Effector CD8-positive, alpha-beta T cell (primary cell): Measurements from ENCODE around the gene PDZD2.
"Not testable (repeated sequence)": the region's sequence is repeated elsewhere in the genome, so short reads cannot be mapped to it uniquely, and the experiment has no call there.

Experiments
- DNase-seq: peaks from one replicate; lab custom pipeline; 2025; lab: John Stamatoyannopoulos, UW

PDZD2 gene

GRCh38 chr5:31770132-31770720 lies 131.3 kb downstream of the PDZD2 start:
- no peak for DNase-seq

GRCh38 chr5:31770998-31771397 lies 132.1 kb downstream of the PDZD2 start:
- no peak for DNase-seq

- no peak for DNase-seq
These were observed 132.6 kb downstream of the PDZD2 start for GRCh38 chr5:31771500-31771899.

DNA sequence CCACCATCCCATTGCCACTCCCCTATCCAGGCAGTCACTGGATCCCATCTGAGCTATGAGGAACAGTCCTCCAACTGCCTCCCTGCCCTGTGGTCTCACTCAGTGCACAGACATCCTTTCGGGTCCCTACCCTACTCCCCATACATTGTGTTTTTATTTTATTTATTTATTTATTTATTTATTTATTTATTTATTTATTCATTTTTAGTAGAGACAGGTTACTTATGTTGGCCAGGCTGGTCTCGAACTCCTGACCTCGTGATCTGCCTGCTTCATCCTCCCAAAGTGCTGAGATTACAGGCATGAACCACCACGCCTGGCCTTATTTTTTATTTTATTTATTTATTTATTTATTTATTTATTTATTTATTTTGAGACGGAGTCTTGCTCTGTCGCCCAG lies 137.4 kb downstream of the PDZD2 start:
- DNase-seq: not testable (repeated sequence)

DNA sequence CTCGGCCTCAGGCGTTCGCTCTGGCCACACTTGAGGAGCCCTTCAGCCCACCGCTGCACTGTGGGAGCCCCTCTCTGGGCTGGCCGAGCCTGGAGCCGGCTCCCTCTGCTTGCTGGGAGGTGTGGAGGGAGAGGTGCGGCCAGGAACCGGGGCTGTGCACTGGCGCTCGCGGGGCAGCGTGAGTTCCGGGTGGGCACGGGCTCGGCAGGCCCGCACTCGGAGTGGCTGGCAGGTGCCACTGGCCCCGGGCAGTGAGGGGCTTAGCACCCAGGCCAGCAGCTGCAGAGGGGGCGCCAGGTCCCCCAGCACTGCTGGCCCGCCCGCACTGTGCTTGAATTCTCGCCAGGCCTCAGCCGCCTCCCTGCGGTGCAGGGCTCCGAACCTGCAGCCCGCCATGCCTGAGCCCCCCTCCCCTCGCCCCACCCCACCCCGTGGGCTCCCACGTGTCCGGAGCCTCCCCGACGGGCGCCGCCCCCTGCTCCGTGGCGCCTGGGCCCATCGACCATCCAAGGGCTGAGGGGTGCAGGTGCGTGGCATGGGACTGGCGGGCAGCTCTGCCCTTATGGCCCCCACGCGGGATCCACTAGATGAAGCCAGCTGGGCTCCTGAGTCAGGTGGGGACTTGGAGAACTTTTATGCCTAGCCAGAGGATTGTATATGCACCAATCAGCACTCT lies 138.2 kb downstream of the PDZD2 start:
- no peak for DNase-seq

GRCh38 chr5:31781772-31782171 lies 142.8 kb downstream of the PDZD2 start:
- no peak for DNase-seq

- DNase-seq: no peak
These were observed 144.2 kb downstream of the PDZD2 start for GRCh38 chr5:31783086-31783645.

- DNase-seq: no peak
These were observed 144.8 kb downstream of the PDZD2 start for GRCh38 chr5:31783731-31784130.

DNA sequence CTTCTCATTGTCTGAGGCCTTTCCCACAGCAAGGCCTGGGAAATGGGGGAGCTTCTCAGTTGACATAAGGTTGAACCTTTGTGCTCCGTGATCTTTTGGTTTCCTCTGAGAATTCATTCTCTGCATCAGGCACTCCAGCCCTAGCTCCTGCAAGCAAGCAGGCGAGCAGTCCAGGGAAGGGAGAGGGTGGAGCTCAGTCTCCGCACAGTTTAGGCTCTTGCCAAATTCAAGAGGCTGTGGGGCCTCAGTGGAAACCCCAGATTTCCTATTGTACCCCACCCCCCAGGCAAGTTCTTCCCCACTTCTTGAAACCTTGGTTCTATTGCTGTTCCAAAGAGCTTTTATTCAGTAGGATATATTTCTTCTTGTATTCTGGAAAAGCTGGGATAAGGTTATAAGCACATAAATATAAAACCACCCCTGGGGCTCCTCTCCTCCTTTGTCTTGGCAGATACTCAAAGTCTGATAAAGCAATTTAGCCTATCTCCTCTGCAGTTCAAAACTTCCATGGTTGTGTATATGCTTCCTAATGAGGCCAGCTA lies 147.2 kb downstream of the PDZD2 start:
- no peak for DNase-seq

GRCh38 chr5:31794009-31794408 lies 155.1 kb downstream of the PDZD2 start:
- no peak for DNase-seq

DNA sequence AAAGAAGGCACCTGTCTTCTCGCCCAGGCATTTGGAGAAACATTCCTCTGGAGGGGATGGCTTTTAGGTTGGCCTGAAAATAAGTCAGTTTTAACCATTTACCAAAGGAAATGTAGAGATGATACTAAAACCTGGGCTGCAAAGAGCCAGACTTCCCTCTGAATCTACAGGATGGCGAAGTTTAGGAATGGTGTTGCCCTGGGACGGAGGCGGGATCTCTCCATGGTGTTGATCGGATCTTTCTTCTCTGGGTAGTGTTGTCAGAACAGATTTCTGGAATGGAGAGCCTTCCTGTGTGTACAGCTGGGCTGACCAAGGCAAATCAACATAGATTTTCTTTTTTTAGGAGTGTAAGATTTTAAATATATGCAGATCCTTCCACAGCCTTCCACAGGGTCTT lies 159.2 kb downstream of the PDZD2 start:
- no peak for DNase-seq

DNA sequence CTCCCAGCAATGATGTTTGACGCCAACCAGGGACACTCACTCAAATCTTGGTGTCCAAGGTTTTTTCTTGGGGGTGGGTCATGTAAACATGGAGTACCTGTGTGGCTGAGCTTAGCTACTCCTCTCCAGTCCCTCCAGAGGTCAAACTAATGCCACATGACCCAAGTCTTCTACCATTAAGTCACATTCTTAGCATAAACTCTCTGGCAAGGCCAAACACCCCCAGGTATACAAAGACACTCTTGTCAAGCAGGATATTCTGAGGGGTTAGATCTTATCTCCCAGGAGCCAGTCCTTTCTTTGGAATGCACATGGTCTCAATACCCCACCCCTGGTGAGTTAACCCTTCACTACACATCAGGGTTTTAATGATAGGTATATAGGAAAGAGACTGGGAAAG lies 161.4 kb downstream of the PDZD2 start:
- no peak for DNase-seq

DNA sequence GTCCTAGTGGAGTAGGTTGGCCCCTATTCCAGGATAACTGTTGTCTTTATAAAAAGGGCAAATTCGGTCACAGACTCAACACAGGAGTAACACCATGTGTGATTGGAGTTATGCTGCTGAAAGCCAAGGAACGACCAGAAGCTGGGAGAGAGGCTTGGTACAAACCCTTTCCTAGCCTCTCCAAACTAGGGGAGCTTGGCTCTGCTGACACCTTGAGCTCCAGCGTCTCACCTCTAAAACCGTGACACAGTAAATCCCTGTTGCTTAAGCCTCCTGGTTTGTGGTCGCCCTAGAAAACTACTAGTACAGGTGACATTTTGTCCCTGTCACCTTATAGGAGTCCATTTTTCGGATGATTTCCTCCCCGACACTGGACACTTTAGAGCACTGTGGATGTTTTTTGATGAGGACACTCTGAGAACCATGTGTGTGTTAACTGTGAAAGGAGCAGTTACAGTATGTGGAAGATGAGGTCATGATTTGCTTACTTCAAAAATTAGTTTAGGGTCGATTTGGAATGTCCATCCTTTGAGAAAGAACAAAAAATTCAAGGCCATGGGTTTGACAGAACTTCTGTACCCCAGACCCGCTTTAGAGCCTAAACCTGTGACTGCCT lies 167.0 kb downstream of the PDZD2 start:
- DNase-seq: no peak

GRCh38 chr5:31806561-31806960 lies 167.6 kb downstream of the PDZD2 start:
- no peak for DNase-seq

GRCh38 chr5:31807789-31808540 lies 169.0 kb downstream of the PDZD2 start:
- no peak for DNase-seq

- no peak for DNase-seq
These were observed 170.3 kb downstream of the PDZD2 start for GRCh38 chr5:31809050-31809870.

- no peak for DNase-seq
These were observed 172.3 kb downstream of the PDZD2 start for GRCh38 chr5:31811210-31811609.

DNA sequence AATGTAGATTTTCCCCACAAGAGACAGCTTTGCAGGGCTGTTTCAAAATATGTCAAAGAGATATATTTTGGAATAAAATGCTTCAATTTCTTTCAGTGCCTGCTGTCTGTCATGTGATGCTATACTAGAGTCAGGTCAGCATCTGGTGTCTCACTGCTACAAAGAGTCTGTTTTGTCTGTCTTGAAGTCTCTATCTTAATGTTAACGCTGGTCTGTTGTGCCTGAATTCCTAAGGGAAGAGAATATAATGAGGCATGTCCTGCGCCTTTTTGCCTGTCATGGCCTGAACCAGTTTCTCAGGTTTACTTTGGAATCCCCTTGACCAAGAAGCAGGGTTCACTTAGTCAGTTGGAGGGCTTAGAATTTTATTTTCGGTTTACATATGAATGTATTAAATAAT lies 176.4 kb downstream of the PDZD2 start:
- DNase-seq: no peak

DNA sequence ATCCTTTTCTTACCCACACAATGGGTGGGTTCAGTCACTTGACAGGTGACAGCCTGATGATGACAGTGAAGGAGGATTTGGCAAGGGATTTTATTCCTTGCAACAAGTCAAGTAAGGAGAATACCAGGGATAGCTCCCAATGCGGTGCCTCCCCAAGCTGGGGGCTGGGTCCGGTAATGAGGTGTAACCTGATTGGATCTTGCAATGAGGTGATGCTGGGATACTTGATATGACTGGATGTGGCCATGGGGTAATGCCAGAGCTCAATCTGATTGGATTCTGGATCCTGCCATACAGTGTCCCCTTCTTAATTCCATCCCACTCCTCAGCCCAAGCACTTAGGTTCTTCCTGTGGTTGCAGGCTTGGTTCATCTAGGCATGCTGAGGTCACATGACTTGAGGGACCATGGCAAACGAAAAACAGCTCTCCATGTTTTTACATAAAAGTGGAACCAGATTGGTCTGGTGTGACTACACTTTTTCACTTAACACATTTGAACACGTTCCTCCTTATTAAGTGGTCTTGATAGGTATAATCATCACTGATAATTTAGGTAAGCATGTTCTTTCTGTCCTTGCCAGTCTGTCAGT lies 181.1 kb downstream of the PDZD2 start:
- no peak for DNase-seq

GRCh38 chr5:31823472-31823871 lies 184.5 kb downstream of the PDZD2 start:
- no peak for DNase-seq
